ENCODE results near the gene NRXN3.

NRXN3 gene

DNA sequence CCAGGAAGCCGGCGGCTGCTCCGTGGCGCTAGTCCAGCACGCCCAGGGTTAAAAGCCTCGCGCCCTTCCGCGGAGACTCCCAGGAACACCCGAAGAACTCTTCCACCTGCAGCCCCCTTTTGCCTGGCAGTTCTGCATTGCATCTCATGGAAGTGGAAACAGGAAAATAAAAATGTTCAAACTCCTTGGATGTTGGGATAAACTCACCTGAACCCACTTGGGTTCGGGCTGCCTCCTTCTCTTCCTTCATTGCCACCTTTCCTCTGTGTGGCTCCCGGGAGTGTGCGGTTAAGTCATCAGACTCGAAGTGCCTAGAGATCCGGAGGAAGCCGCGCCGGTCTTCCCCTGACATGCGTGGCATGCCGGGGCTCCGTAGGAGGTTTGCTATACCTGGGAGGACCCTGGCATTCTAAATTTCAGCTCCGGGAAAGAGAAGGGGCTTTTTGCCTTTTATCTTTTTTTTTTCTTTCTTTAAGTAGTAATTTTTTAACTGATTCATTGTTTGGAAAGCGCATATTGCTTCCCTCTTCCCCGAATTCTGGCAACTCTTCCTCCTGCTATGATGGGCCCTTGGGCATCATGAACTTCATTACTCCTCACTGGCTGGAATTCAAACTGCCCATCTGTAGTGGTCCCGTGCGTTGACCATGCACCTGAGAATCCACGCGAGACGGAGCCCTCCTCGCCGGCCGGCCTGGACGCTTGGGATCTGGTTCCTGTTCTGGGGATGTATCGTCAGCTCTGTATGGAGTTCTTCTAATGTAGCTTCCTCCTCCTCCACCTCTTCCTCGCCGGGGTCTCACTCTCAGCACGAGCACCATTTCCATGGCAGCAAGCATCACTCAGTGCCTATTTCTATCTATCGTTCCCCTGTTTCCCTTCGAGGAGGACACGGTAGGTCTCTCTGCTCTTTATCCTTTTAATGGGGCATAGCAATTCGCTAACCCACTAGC is 1109.7 kb downstream of the NRXN3 start (continued):
- TF ChIP-seq, protein P1, sequence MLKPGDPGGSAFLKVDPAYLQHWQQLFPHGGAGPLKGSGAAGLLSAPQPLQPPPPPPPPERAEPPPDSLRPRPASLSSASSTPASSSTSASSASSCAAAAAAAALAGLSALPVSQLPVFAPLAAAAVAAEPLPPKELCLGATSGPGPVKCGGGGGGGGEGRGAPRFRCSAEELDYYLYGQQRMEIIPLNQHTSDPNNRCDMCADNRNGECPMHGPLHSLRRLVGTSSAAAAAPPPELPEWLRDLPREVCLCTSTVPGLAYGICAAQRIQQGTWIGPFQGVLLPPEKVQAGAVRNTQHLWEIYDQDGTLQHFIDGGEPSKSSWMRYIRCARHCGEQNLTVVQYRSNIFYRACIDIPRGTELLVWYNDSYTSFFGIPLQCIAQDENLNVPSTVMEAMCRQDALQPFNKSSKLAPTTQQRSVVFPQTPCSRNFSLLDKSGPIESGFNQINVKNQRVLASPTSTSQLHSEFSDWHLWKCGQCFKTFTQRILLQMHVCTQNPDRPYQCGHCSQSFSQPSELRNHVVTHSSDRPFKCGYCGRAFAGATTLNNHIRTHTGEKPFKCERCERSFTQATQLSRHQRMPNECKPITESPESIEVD (tag by site-specific recombination; IDR thresholded peaks at IDR 0.05): no peak
- TF ChIP-seq ZNF629 (tag by site-specific recombination; IDR thresholded peaks at IDR 0.05) (0 out of 2 replicates have a peak, but pooled peaks have one; percentile 4), ZNF670 (tag by site-specific recombination; IDR thresholded peaks at IDR 0.05; ENCODE audit: low read depth) (no peak), ZNF366 (tag by site-specific recombination; conservative IDR thresholded peaks at IDR 0.05) (peak; percentile 50)

- Histone ChIP-seq H3K4me1 (ENCODE audit: control insufficient read depth, insufficient read depth, low read length) (peaks cover 25% of the 10 kb centered on the region), H3K27ac (ENCODE audit: extremely low read depth, low read depth, low read length) (peak overlapping the region; percentile 54), H3K36me3 (ENCODE audit: control insufficient read depth in 2 of 2, insufficient read depth in 1 of 2, low read length in 2 of 2) (no peaks in the 10 kb centered on the region), H3K9me3 (ENCODE audit: control insufficient read depth, insufficient read depth, low read depth, low read length) (no peaks in the 10 kb centered on the region), H3K4me3 (ENCODE audit: low read depth, low read length) (peak overlapping the region; percentile 14)
- ChIA-PET CTCF (no interaction called here), POLR2A (interaction anchor here (1.2 kb wide), 1 partner anchor 12 kb away, joined by 4 read pairs; no protein-coding TSS in a partner anchor)
- no peak for TF ChIP-seq KLF7 (tag by site-specific recombination; IDR thresholded peaks at IDR 0.05; ENCODE audit: borderline replicate concordance)
- no peak for TF ChIP-seq ZNF366 (tag by site-specific recombination; conservative IDR thresholded peaks at IDR 0.05)
- TF ChIP-seq HOXA7 (CRISPR knock-in tag; IDR thresholded peaks at IDR 0.05; ENCODE audit: borderline replicate concordance): no peak
- 0 out of 2 replicates have a peak, but pooled peaks have one; percentile 39 for TF ChIP-seq ZNF692 (tag by site-specific recombination; IDR thresholded peaks at IDR 0.05)
- TF ChIP-seq GLI2 (tag by site-specific recombination; IDR thresholded peaks at IDR 0.05; ENCODE audit: borderline replicate concordance, low read depth): no peak
- no peak for TF ChIP-seq BCL11B (tag by site-specific recombination; IDR thresholded peaks at IDR 0.05; ENCODE audit: low read depth)
- TF ChIP-seq ZNF341 (tag by site-specific recombination; IDR thresholded peaks at IDR 0.05; ENCODE audit: low read depth): peak; percentile 84
- TF ChIP-seq ZSCAN30 (tag by site-specific recombination; IDR thresholded peaks at IDR 0.05): no peak
- TF ChIP-seq ZNF18 (tag by site-specific recombination; IDR thresholded peaks at IDR 0.05): peak; percentile 67
- no peak for TF ChIP-seq ZNF600 (tag by site-specific recombination; IDR thresholded peaks at IDR 0.05)
- no peak for TF ChIP-seq ZNF670 (tag by site-specific recombination; IDR thresholded peaks at IDR 0.05; ENCODE audit: low read depth)
- TF ChIP-seq TRIM28 (IDR thresholded peaks at IDR 0.05; ENCODE audit: borderline replicate concordance, low read length): peak; percentile 82
- peak; percentile 29; the same call in 1 of the 2 replicates for TF ChIP-seq GLIS1 (tag by site-specific recombination; IDR thresholded peaks at IDR 0.05)
- peak; percentile 89 for TF ChIP-seq FEZF1 (tag by site-specific recombination; IDR thresholded peaks at IDR 0.05)
- no peak for TF ChIP-seq OVOL3 (tag by site-specific recombination; IDR thresholded peaks at IDR 0.05)
- no peak for TF ChIP-seq ZNF10 (tag by site-specific recombination; IDR thresholded peaks at IDR 0.05)
- peak; percentile 56; the same call in 1 of the 2 replicates for TF ChIP-seq TCF7L2 (IDR thresholded peaks at IDR 0.05; ENCODE audit: borderline replicate concordance, low read depth, low read length)
- no peak for TF ChIP-seq KLF1 (tag by site-specific recombination; IDR thresholded peaks at IDR 0.05)
- TF ChIP-seq ZNF610 (tag by site-specific recombination; IDR thresholded peaks at IDR 0.05; ENCODE audit: borderline replicate concordance): no peak
- TF ChIP-seq HOXC10 (CRISPR knock-in tag; IDR thresholded peaks at IDR 0.05): no peak
- peak; percentile 66 for TF ChIP-seq MZF1 (tag by site-specific recombination; IDR thresholded peaks at IDR 0.05; ENCODE audit: borderline replicate concordance)
- no peak for TF ChIP-seq ZNF114 (tag by site-specific recombination; IDR thresholded peaks at IDR 0.05)
- TF ChIP-seq, protein P1 (tag by site-specific recombination; IDR thresholded peaks at IDR 0.05): no peak
- TF ChIP-seq ZFP69B (tag by site-specific recombination; IDR thresholded peaks at IDR 0.05): peak; percentile 41; the same call in 1 of the 2 replicates
- no peak for TF ChIP-seq ZFP37 (tag by site-specific recombination; IDR thresholded peaks at IDR 0.05)
- TF ChIP-seq ZFP3 (tag by site-specific recombination; IDR thresholded peaks at IDR 0.05; ENCODE audit: low read depth): peak; percentile 53; the same call in 1 of the 2 replicates
- TF ChIP-seq ZBTB21 (tag by site-specific recombination; IDR thresholded peaks at IDR 0.05): no peak
Measured at GRCh38 chr14:79281244-79282152, 1111.3 kb downstream of the NRXN3 start.
